Karpas-422 (cell line): ENCODE data around the gene ACVR1. TPM values are rescaled to one million over a fixed set of nuclear protein-coding genes. Genes with fewer than 3 reads are reported as not detected.

Experiments
- DNase-seq: peaks from one replicate; pipeline ENCODE4 v3.0.0-alpha.2; 2015
- H2AFZ ChIP-seq: fragments of 200-600 bp; sonication (generic); 2 replicates; pipeline ENCODE4 v1.6.1; 2014; ENCODE audit warnings: antibody characterized with exemption, low read length, mixed read lengths
- H3K27ac ChIP-seq: fragments of 200-600 bp; sonication (generic); 2 replicates; pipeline ENCODE4 v1.5.1; 2014; ENCODE audit warnings: mild to moderate bottlenecking, low read length, moderate library complexity
- H3K27me3 ChIP-seq: fragments of 200-600 bp; sonication (generic); 2 replicates; pipeline ENCODE4 v1.6.1; 2014; ENCODE audit warnings: low read length, mixed read lengths
- H3K36me3 ChIP-seq: fragments of 200-600 bp; sonication (generic); 2 replicates; pipeline ENCODE4 v1.6.1; 2014; ENCODE audit warnings: low read length, mixed read lengths; ENCODE audit not compliant: insufficient read depth
- H3K4me1 ChIP-seq: fragments of 200-600 bp; sonication (generic); 2 replicates; pipeline ENCODE4 v1.6.1; 2014; ENCODE audit warnings: mild to moderate bottlenecking, low read length, mixed read lengths
- H3K4me2 ChIP-seq: fragments of 200-600 bp; sonication (generic); 2 replicates; pipeline ENCODE4 v1.6.1; 2014; ENCODE audit warnings: low read length, low read depth, mild to moderate bottlenecking; ENCODE audit not compliant: poor library complexity, severe bottlenecking
- H3K4me3 ChIP-seq: fragments of 200-600 bp; sonication (generic); 2 replicates; pipeline ENCODE4 v1.5.1; 2014; ENCODE audit warnings: mild to moderate bottlenecking, antibody characterized with exemption, low read length, mixed read lengths
- H3K79me2 ChIP-seq: fragments of 200-600 bp; sonication (generic); 2 replicates; pipeline ENCODE4 v1.6.1; 2014; ENCODE audit warnings: mild to moderate bottlenecking, low read length, mixed read lengths
- H3K9ac ChIP-seq: fragments of 200-600 bp; sonication (generic); 2 replicates; pipeline ENCODE4 v1.6.0; 2014; ENCODE audit warnings: low read length
- H3K9me2 ChIP-seq: fragments of 200-600 bp; sonication (generic), shearing (Covaris generic); replicated peaks from 2 replicates; pipeline ENCODE4 v1.6.0; 2014; ENCODE audit warnings: mild to moderate bottlenecking, low read length, moderate library complexity; ENCODE audit not compliant: insufficient read depth
- H3K9me3 ChIP-seq: fragments of 300-700, 200-600 bp; sonication (generic); 2 replicates; pipeline ENCODE4 v1.6.1; 2014; ENCODE audit warnings: low read length, mixed read lengths
- H4K20me1 ChIP-seq: fragments of 200-600 bp; sonication (generic); 2 replicates; pipeline ENCODE4 v1.6.1; 2014; ENCODE audit warnings: mild to moderate bottlenecking, antibody characterized with exemption, low read length, low read depth; ENCODE audit not compliant: insufficient read depth
- total RNA-seq: library from RNA; depleted of rRNA; stranded (reverse); fragments of >200 nt; shearing (Covaris generic); gene quantifications from 2 replicates; pipeline ENCODE4 v1.2.3, GENCODE V29; 2014; ENCODE audit warnings: low replicate concordance

The ACVR1 gene
- total RNA-seq, 1 experiment from 2014 or later, result 0.07 TPM

DNA sequence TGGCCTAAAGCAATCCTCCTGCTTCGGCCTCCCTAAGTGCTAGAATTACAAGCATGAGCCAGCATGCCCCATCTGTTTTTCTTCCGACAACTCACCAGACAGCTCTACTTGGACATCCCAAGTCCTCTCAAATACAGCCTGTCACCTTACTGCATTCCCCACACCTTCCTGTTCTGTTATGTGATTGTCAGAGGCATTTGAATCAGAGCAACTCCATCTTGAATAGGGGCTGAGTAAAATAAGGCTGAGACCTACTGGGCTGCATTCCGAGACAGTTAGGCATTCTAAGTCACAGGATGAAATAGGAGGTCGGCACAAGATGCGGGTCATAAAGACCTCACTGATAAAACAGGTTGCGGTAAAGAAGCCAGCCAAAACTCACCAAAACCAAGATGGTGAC lies 17.3 kb downstream of the ACVR1 start:
- H3K27me3 ChIP-seq, result no peaks in the 10 kb centered on the region
- H3K36me3 ChIP-seq, result no peaks in the 10 kb centered on the region
- DNase-seq, result no peak
- no peak overlapping the region for H3K4me3 ChIP-seq
- H3K9ac ChIP-seq, result no peak overlapping the region
- H3K4me2 ChIP-seq, result no peak overlapping the region
- no peaks in the 10 kb centered on the region for H3K4me1 ChIP-seq
- H3K9me2 ChIP-seq, result no peaks in the 10 kb centered on the region
- no peaks in the 10 kb centered on the region for H4K20me1 ChIP-seq
- no peak overlapping the region for H2AFZ ChIP-seq
- H3K79me2 ChIP-seq, result no peaks in the 10 kb centered on the region
- no peaks in the 10 kb centered on the region for H3K9me3 ChIP-seq
- no peak overlapping the region for H3K27ac ChIP-seq

DNA sequence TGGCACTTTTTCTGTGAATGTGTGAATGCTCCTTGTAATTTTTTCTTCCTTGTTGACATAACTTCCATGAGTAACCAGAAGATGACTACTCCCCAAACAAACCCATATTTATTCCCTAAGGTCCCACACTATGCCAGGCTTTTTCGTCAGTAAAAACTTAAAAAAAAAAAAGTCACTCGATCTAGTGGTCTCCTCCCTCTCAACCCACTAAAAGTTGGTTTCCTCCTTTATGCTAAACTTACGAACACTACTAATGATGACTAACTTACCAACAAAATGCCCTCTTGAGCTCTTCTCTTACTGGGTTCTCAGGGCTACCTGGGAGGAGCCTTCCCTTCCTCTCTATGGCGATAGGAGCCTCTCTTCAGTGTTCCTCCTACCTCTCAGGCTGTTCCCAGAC lies 18.2 kb downstream of the ACVR1 start:
- Histone ChIP-seq H3K27me3 (no peaks in the 10 kb centered on the region), H2AFZ (no peak overlapping the region), H3K9me3 (no peaks in the 10 kb centered on the region), H3K4me3 (no peak overlapping the region), H4K20me1 (no peaks in the 10 kb centered on the region), H3K4me2 (no peak overlapping the region), H3K79me2 (no peaks in the 10 kb centered on the region), H3K9ac (no peak overlapping the region), H3K27ac (no peak overlapping the region), H3K9me2 (no peaks in the 10 kb centered on the region), H3K36me3 (no peaks in the 10 kb centered on the region), H3K4me1 (no peaks in the 10 kb centered on the region)
- DNase-seq, result no peak

DNA sequence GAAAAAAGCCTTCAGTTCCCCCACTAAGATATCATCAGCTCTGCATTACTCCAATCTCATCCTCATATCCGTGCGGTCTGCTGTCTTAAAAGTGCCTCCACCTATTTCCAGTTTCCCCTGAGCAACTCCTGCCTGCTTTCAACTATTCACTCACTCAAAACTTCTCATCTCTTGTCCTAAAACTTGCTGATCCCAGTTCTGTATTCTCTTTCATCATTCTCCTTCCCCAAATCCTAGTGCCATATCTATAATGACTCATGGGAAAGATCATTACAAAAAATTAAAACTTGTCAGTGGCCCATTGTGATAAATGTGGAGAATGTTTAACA lies 20.0 kb downstream of the ACVR1 start:
- Histone ChIP-seq H3K36me3 (no peaks in the 10 kb centered on the region), H4K20me1 (no peaks in the 10 kb centered on the region), H3K4me2 (no peak overlapping the region), H3K4me1 (no peaks in the 10 kb centered on the region), H3K9me3 (no peaks in the 10 kb centered on the region), H3K79me2 (no peaks in the 10 kb centered on the region), H2AFZ (no peak overlapping the region), H3K27me3 (no peaks in the 10 kb centered on the region), H3K9me2 (no peaks in the 10 kb centered on the region), H3K4me3 (no peak overlapping the region), H3K9ac (no peak overlapping the region), H3K27ac (no peak overlapping the region)
- DNase-seq, result no peak

DNA sequence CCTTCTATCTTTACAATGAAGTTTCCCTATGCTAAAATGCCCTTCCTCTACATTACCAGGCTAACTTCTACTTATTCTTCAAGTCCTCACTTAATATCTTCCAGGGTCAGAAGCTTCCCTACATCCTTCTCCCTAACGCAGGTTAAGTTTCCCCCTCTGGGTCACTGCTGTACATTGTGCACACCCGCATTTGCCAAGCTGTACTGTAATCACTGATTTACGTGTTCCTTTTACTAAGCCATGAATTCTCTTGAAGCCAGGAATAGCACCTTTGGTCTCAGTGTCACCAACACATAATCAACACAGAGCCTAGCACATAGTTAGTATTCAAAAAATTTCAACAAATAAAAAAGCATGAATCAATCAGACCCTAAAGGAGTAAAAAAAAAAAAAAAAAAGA lies 22.3 kb downstream of the ACVR1 start:
- DNase-seq, result no peak
- no peak overlapping the region for H3K27ac ChIP-seq

DNA sequence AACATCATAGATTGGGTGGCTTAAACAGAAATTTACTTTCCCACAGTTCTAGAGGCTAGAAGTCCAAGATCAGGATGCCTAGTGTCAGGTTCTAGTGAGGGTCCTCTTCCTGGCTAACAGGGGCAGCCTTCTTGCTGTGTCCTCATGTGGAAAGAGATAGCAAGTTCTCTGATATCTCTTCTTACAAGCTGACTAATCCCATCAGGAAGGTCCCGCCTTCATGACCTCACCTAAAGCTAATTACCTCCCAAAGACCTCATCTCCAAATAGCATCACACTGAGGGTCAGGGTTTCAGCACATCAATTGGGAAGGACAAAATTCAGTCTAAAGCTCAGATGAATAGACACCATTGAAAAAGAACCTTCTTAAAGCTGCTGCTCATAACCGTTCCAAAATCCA lies 22.9 kb downstream of the ACVR1 start:
- Histone ChIP-seq H3K9me3 (no peaks in the 10 kb centered on the region), H3K27ac (no peak overlapping the region), H3K9ac (no peak overlapping the region), H4K20me1 (no peaks in the 10 kb centered on the region), H3K4me2 (no peak overlapping the region), H3K9me2 (no peaks in the 10 kb centered on the region), H3K4me3 (no peak overlapping the region), H3K36me3 (no peaks in the 10 kb centered on the region), H3K4me1 (no peaks in the 10 kb centered on the region), H3K79me2 (no peaks in the 10 kb centered on the region), H2AFZ (no peak overlapping the region), H3K27me3 (no peaks in the 10 kb centered on the region)
- DNase-seq, result no peak

More for the DNA sequence above, 22.3 kb downstream of the ACVR1 start:
- Histone ChIP-seq H3K36me3 (no peaks in the 10 kb centered on the region), H3K27me3 (no peaks in the 10 kb centered on the region), H3K9me2 (no peaks in the 10 kb centered on the region), H3K4me1 (no peaks in the 10 kb centered on the region), H4K20me1 (no peaks in the 10 kb centered on the region), H3K9me3 (no peaks in the 10 kb centered on the region), H3K79me2 (no peaks in the 10 kb centered on the region), H3K4me3 (no peak overlapping the region), H3K4me2 (no peak overlapping the region), H2AFZ (no peak overlapping the region), H3K9ac (no peak overlapping the region)

DNA sequence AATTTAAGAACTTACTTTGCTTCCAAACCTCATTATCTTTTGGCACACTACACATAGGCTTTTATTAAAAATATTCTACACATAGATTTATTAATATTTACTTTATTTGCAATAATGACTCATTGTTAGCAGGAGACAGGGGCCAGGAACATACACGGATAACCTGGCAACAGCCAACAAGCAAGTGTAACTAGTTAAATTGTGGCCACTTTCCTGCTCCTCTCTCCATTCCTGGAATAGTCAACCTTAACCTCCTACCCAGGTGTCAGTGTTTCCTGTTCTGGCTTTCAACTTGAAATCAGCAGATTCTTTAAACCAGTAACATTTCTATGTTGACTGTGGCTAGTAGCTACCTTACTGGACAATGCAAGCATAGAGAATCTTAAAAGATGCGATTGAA lies 26.5 kb downstream of the ACVR1 start:
- Histone ChIP-seq H3K27ac (no peak overlapping the region), H3K9ac (no peak overlapping the region), H3K9me3 (no peaks in the 10 kb centered on the region), H2AFZ (no peak overlapping the region), H3K9me2 (no peaks in the 10 kb centered on the region; the same call in 1 of the 2 replicates), H3K27me3 (no peaks in the 10 kb centered on the region), H3K4me1 (no peaks in the 10 kb centered on the region), H3K36me3 (no peaks in the 10 kb centered on the region), H4K20me1 (no peaks in the 10 kb centered on the region), H3K4me2 (no peak overlapping the region), H3K4me3 (no peak overlapping the region), H3K79me2 (no peaks in the 10 kb centered on the region)
- no peak for DNase-seq

DNA sequence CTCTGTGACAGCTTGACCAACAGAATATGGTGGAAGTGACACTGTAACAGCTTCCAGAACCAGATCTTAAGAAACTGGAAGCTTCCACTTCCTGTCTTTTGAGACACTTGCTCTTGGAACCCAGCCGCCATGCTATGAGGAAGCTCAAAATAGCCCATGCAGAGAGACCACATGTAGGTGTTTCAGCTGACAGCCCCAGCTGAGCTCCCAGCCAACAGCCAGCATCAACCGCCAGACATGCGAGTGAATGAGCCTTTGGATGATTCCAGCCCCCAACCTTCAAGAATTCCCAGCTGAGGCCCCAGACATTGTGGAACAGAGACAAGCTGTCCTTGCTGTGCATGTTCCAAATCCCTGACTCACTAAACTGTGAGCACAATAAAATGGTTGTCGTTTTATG lies 27.9 kb downstream of the ACVR1 start:
- H3K9ac ChIP-seq, result no peak overlapping the region
- H3K4me1 ChIP-seq, result no peaks in the 10 kb centered on the region
- no peak overlapping the region for H3K27ac ChIP-seq
- H3K27me3 ChIP-seq, result no peaks in the 10 kb centered on the region
- DNase-seq, result no peak
- H4K20me1 ChIP-seq, result no peaks in the 10 kb centered on the region
- H3K36me3 ChIP-seq, result no peaks in the 10 kb centered on the region
- H3K4me2 ChIP-seq, result no peak overlapping the region
- H2AFZ ChIP-seq, result no peak overlapping the region
- no peaks in the 10 kb centered on the region for H3K9me3 ChIP-seq
- no peaks in the 10 kb centered on the region for H3K79me2 ChIP-seq
- no peaks in the 10 kb centered on the region; the same call in 1 of the 2 replicates for H3K9me2 ChIP-seq
- no peak overlapping the region for H3K4me3 ChIP-seq

DNA sequence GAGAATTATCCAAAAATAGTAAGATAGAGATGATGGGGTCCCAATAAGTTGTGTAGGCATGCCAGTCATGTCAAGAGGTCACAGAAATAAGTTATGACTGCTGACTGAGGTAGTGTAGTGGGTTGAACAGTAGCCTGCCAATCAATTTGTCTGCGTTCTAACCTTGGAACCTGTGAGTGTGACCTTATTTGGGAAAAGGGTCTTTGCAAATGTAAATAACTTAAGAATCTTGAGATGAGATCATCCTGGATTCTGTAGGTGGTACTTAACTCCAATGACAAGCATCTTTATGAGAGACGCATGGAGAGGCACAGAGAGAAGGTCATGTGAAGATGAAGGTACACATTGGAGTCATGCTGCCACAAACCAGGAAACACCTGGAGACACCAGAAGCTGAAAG lies 31.0 kb downstream of the ACVR1 start:
- no peaks in the 10 kb centered on the region for H3K4me1 ChIP-seq
- H3K4me3 ChIP-seq, result no peak overlapping the region
- no peak overlapping the region for H3K27ac ChIP-seq
- no peaks in the 10 kb centered on the region for H3K9me3 ChIP-seq
- no peaks in the 10 kb centered on the region; the same call in 1 of the 2 replicates for H3K9me2 ChIP-seq
- DNase-seq, result no peak
- no peak overlapping the region for H3K9ac ChIP-seq
- H3K27me3 ChIP-seq, result no peaks in the 10 kb centered on the region
- no peak overlapping the region for H2AFZ ChIP-seq
- H3K36me3 ChIP-seq, result no peaks in the 10 kb centered on the region
- no peak overlapping the region for H3K4me2 ChIP-seq
- no peaks in the 10 kb centered on the region for H3K79me2 ChIP-seq
- H4K20me1 ChIP-seq, result no peaks in the 10 kb centered on the region

DNA sequence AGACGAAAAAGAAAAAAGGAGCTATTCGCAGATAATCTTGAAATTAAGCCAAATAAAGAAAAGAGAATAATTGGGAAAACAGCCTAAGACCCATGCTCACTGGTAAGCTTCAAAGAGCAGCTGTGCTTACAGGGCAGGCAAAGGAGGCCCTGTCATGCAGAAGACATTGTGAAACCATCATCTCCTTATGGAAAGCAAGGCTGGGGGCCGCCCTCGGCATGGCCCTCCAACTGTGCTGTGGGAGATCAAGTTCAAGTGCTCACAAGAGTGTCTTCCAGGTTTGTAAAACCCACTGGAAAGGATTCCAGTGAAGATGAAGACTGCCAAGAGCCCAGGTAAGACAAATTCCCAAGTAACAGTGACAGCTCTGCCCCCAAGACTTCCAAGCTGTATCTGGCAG lies 32.2 kb downstream of the ACVR1 start:
- Histone ChIP-seq H3K4me1 (no peaks in the 10 kb centered on the region), H3K27me3 (no peaks in the 10 kb centered on the region), H3K4me2 (no peak overlapping the region), H2AFZ (no peak overlapping the region), H3K4me3 (no peak overlapping the region), H3K9me3 (no peaks in the 10 kb centered on the region), H4K20me1 (no peaks in the 10 kb centered on the region), H3K79me2 (no peaks in the 10 kb centered on the region), H3K9me2 (no peaks in the 10 kb centered on the region; the same call in 1 of the 2 replicates), H3K27ac (no peak overlapping the region), H3K36me3 (no peaks in the 10 kb centered on the region), H3K9ac (no peak overlapping the region)
- DNase-seq, result no peak
